HG02973 (cell line): ENCODE data around the gene FCHSD1.
"Not testable (repeated sequence)": the region's sequence is repeated elsewhere in the genome, so short reads cannot be mapped to it uniquely, and the experiment has no call there.

Experiments
- ATAC-seq: cut with Tn5 transposase; IDR thresholded peaks from one replicate; pipeline ENCODE4 v1.9.1; 2021; ENCODE audit warnings: moderate library complexity; ENCODE audit not compliant: unreplicated experiment

The FCHSD1 gene

DNA sequence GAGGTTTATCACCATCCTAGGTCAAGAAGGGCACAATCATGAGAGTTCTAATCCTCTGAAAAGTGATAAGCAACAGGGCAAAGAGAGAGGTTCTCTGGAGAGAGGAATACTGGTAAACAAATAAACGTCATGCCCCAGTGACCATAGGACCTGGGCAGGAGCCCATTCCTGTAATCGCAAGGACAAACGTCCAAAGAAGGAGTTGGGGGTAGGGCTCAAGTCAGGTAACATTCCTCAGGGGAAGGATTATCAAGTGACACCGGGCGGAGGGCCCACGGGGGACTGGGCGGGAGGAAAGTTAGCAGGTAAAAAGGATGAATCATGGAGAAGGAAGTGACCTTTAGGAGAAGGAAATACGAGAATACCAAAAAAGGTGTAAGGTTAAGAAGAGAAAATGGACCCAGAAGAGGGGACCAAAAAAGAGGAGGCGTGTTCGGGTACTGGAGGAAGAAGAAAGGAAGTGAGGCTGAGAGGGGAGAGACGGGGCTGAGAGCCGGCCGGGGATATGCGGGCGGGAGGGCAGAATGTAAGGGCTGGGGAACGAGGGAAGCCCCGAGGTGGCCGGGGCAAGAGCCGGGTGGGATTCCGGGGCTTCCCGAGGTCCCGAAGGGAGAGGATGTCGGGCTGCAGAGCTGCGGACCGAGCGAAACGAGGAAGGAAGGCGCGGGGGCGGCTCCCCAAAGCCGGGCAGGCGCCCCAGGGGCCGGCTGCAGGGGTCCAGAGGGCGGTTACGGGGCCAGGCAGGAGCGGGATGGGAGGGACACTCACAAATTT is 33.0 kb downstream of the FCHSD1 start:
- peak; percentile 36 for ATAC-seq

DNA sequence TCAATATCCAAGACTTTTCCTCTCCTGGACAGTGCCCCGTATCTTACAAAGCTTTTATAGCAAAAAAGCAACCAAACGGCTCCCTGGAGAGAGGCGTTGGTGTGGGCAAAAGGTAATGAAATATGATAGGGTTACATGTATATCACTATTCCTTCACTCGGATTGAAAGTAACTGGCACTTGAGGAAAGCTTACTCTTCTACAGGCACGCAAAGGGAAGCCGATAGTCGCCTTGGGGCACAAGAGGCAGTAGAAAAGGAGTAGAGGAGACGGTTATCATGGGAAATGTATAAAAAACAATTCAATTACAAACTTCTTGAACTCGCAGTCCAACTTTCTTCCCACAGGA is 33.6 kb downstream of the FCHSD1 start:
- ATAC-seq = no peak

- ATAC-seq = no peak
Observed at GRCh38 chr5:141617128-141617527, 34.1 kb downstream of the FCHSD1 start.

DNA sequence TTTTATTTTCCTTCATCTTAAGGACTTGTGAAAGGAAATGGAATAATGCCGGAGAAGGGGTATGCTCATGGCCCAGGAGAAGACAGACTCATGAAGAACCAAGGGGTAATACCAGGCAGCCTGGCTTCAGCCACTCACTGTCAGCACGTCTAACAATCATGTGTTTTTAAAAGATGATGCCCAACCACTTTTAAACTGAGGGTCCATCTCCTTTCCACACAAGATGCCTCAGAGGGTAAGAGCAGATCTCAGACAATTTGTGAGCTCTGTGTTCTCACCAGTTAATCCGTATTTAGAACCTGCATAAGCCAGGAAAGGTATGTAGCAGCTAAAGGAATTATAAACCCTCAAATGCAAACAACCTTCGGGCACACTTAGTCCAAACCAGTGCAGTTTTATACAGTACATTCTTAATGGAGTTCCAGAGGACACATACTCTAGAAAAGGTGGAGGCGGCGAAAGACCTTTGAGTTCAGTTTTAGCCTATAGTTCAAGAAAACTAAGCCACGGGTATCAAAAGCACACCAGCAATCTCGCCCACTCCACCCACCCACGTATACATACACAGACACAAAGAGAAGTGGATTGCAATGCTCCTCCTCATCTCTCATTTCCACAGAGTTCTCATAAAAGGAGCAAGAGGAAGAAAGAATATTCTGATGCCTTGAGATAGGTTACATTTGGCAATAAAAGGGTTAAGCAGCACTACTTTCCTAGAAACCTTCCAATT is 35.1 kb downstream of the FCHSD1 start:
- no peak for ATAC-seq

DNA sequence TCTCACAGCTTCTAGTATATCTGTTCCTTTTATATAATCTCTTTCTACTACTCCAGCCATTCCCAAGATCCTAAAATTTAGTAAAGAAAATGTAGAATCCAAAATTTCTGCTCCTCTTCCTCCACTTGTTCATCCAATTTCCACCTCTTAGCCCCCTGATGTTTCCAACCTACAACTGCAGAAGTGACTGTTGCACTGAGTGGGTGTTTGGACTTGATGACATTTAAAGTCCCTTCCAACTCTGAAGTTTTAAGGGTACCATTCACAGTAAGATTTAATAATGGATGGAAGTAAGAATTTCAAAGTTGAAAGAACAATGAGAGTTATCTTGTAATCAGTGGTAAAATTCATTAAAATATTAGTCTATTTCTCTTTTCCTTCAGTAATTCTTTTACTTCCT is 37.9 kb downstream of the FCHSD1 start:
- ATAC-seq = no peak

GRCh38 chr5:141611289-141611688 is 39.9 kb downstream of the FCHSD1 start:
- ATAC-seq = no peak

DNA sequence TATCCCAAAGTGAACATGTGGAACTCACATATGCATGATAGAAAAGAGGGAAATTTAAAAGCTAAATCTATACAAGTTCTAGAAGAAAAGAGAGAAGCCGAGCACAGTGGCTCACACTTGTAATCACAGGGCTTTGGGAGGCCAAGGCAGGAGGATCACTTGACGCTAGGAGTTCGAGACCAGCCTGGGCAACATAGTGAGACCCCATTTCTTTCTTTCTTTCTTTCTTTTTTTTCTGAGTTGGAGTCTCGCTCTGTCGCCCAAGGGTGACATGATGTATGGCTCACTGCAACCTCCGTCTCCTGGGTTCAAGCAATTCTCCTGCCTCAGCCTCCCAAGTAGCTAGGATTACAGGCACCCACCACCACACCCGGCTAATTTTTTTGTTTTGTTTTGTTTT is 41.3 kb downstream of the FCHSD1 start:
- ATAC-seq = not testable (repeated sequence)

- no peak for ATAC-seq
Observed at GRCh38 chr5:141609044-141609443, 42.2 kb downstream of the FCHSD1 start.

DNA sequence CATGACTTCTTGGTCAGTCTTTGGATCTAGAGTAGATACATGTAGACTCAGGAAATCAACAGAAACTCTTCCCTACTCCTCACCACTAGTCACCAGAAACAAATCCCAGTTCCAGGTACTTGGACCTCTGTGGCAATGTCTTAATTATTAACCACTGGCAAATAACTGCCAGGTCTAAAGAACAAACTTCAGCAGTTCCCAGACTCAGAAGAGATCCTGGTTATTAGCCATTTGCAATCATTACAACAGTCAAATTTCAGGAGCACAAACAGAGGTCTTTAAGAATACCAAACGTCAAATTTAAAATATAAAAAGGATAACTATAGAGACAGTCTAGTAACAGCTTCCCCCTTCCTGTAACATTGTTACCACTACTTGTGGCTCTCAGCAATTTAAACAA is 42.7 kb downstream of the FCHSD1 start:
- no peak for ATAC-seq

GRCh38 chr5:141608046-141608445 is 43.2 kb downstream of the FCHSD1 start:
- ATAC-seq = no peak

GRCh38 chr5:141605523-141606277 is 45.5 kb downstream of the FCHSD1 start:
- peak; percentile 94 for ATAC-seq

- ATAC-seq = no peak
Observed at GRCh38 chr5:141603923-141604717, 47.1 kb downstream of the FCHSD1 start.

DNA sequence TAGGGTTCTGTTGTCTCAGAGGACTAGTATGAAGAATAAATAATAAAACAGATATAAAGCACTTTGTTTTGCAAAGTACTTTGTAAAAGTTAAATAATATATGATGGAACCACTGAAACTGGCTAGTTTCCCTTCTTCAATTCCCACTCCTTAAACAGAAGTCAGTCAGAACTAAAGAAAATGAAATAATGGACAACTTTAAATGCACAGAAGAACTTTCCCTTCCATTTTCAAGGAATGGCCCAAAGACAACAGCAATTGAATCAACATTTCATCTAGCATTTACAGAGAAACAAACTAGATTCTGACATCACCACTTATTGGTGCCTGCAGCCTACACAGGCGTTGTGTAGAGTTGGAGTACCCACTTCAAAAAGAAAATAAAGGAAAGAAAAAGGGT is 48.6 kb downstream of the FCHSD1 start:
- ATAC-seq = no peak

DNA sequence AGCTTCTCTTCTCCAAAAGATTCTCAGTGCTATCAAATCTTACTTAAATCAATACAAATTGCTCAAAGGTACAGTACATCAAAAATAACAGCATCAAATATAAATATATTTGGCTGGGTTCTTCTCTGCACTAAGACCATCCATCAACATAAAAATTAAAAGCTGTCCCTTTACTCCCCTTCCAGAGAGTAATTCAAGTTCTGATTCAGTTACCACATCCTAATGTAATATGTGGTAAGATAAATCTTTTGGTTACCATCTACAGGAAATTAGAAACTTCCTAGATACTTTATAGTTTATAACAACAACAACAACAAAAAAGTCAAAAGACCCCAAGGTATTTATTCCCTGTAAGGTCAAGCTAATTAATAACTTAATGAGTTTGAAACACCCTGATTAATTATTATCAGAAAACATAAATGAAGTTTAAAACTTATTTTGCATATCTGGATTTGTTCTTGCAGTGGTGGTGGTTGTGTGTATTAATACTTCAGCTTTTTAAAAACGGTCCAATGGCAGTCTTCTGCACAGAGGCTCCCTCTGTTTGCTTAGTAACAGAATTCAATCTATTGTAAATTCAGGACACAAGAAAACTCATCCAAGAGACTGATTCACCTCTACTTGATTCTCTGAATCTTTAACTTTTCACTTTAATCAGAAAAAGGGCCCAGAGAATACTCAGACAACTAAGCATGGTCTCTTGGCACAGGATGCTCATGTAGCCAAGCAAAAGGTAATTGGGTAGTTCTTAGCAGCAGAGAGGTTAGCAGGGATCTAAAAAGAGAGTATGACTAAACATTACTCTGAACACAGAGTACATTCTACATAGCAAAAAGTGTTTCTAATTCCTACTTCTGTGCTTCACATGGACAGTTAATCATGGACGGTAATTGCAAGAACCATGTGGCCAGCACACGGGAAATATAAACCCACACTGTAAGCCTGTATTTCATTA is 52.5 kb downstream of the FCHSD1 start:
- no peak for ATAC-seq

DNA sequence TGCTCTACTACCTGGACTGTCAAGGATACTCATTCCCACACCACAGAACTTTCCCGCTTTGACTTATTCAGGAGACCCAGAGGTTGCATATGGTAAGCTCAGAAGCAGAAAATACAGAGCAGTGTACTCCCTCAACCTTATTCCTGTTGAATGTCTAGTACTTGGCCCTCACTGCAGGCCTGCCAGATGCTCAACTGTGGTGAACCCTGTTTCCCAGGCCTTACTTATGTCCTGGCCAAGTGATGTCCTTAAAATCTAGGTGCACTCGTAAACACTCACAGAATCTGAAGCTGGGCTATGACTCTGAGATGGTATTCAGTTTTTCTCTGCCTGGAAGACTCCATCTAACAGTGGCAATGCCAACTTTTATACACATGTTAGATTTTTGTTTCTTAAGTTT is 53.4 kb downstream of the FCHSD1 start:
- no peak for ATAC-seq

DNA sequence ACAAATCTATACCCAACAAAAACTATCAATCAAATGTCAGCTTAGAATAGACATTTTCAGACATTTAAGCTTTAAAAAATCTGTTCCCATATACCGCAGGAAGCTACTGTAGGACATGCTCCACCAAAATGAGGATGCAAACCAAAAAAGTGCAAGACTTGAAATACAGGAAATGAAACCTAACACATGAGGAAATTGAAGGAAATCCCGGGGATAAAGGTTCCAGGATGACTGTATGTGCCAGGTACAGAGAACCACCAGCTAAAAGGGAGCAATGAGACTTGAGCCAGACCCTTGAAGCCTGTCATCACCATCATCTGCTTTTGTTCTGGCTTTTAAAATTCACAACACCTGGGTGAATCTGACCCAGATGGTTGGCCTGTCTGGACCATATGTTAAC is 53.8 kb downstream of the FCHSD1 start:
- no peak for ATAC-seq

DNA sequence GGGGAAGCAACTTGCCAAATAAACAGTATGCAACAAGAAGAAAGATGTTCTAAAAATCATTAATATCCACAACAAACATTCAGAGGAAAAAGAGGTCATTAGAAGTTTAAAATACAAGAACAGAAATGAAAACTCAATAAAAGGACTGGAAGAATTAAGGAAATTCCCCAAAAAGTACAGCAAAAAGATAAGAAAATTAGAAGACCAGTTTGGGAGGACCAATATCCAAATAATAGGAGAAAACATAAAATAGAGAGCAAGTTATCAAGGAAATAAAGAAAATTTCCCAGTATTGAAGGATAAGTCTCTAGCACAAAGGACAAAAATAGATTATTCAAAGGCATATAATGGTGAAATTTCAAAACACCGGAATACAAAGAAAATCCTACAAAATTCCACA is 54.4 kb downstream of the FCHSD1 start:
- ATAC-seq = no peak

DNA sequence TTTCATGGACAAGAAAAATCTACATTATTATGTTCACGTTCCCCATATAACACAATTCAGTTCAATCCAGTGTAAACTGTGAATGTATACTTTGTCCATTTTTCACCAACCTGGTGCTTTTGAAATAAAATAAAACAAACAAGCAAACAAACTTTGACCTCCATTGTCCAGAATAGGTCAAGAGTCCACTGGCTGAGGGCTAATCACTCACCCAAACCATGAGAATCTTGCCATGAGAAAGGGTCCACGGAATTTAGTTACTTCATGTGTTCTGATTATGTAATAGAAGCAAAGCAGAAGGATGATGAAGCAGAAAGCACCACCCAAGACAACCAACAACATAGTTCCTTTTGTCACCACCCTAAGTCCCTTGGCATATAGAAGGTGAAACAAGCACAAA is 61.1 kb downstream of the FCHSD1 start:
- ATAC-seq = no peak
